Activated T-helper 17 cell treated with anti-CD3 and anti-CD28 coated beads, Interleukin-2, amount 50 U/mL, for 72 hours (primary cell): Measurements from ENCODE around the gene PDZD2. TPM values are rescaled to one million over a fixed set of nuclear protein-coding genes. Genes with fewer than 3 reads are reported as not detected.

Experiments used
- ATAC-seq: fragments of 150-1000 bp; cut with Tn5 transposase; replicated peaks from 2 replicates; pipeline ENCODE4 v1.10.0; 2021; ENCODE audit warnings: mild to moderate bottlenecking, moderate library complexity
- H3K27ac Mint-ChIP-seq: one replicate; pipeline ENCODE4 v1.8.0; 2022; ENCODE audit warnings: mixed read lengths
- H3K27me3 Mint-ChIP-seq: one replicate; pipeline ENCODE4 v1.8.0; 2022; ENCODE audit warnings: mixed read lengths
- H3K36me3 Mint-ChIP-seq: one replicate; pipeline ENCODE4 v1.8.0; 2022; ENCODE audit warnings: low read depth, mild to moderate bottlenecking, mixed read lengths
- H3K4me1 Mint-ChIP-seq: one replicate; pipeline ENCODE4 v1.8.0; 2022; ENCODE audit warnings: mixed read lengths
- H3K4me3 Mint-ChIP-seq: one replicate; pipeline ENCODE4 v1.8.0; 2022; ENCODE audit warnings: mild to moderate bottlenecking, mixed read lengths
- H3K9me3 Mint-ChIP-seq: one replicate; pipeline ENCODE4 v1.8.0; 2022; ENCODE audit warnings: mixed read lengths
- total RNA-seq, 2 donors: library from RNA; stranded (reverse); gene quantifications; one replicate each; pipeline ENCODE4 v1.2.3, GENCODE V29; 2022

PDZD2 gene
- total RNA-seq, 2 donors from 2014 or later = 0.53 TPM; not detected in 1

DNA sequence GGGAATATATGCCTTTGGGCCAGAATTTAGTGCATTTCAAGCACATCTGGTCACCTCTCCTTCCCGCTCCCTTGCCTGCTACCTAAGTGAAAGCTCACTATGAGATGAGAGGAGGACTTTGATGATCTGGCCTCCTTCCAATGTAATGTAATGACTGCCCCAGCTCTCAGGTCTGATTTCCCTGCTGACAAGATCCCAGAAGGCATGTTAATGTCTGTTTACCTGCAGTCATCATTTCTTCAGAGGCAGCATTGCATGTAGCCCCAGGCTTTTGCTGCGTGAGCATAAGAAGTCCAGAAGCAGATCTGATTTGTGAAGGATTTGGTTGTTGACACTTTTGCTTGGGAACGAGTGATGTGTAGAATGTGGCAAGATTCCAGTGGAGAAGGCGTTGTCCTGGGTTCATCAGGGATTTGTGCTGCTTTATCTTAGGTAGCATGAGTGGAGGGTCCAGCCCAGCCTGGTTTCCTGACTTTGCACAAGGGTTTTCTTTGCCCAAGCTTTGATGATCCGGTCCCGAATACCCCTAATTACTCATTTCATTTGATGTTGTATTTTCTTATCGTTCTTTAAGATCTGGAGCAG lies 342.5 kb downstream of the PDZD2 start:
- H3K27me3 Mint-ChIP-seq = no peaks in the 10 kb centered on the region
- no peak for ATAC-seq
- no peak overlapping the region for H3K4me3 Mint-ChIP-seq
- no peaks in the 10 kb centered on the region for H3K4me1 Mint-ChIP-seq
- H3K27ac Mint-ChIP-seq = no peak overlapping the region
- no peaks in the 10 kb centered on the region for H3K9me3 Mint-ChIP-seq
- H3K36me3 Mint-ChIP-seq = no peaks in the 10 kb centered on the region

DNA sequence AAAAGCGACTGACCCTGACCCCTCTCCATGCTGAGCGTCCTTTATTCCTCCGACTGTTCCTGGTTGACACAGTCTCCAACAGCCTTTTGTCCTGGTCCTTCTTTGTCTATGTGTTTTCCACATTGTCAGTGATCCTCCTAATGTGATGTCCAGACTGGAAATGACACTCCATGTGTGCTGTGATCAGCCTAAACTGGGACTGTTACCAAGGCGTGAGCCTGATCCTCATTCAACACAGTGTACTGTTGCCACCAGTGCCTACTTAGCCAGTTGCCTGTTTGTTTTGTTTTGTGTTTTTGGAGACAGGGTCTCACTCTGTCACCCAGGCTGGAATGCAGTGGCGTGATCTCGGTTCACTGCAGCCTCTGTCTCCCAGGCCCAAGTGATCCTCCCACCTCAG lies 343.1 kb downstream of the PDZD2 start:
- ATAC-seq = no peak
- Mint-ChIP-seq H3K27me3 (no peaks in the 10 kb centered on the region), H3K9me3 (no peaks in the 10 kb centered on the region), H3K36me3 (no peaks in the 10 kb centered on the region), H3K27ac (no peak overlapping the region), H3K4me3 (no peak overlapping the region), H3K4me1 (no peaks in the 10 kb centered on the region)

DNA sequence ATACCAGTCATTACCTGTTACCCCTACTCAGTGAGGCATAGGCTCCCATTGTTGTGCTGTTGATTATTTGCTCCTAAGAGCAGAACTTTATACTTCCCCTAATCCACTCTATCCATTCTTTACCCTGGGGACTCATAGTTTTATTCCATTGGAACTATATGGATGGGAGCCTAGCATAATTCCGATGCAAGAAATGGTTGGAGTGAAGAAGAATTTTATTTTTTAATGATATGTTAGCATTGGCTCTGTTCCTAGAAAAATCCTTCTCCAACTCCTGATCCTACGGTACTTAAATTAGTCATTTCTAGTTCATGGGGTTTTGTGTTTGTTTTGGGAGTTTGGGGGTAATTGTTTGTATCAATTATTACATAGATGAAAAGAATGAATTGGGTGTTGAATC lies 343.7 kb downstream of the PDZD2 start:
- Mint-ChIP-seq H3K4me3 (no peak overlapping the region), H3K27ac (no peak overlapping the region), H3K9me3 (no peaks in the 10 kb centered on the region), H3K36me3 (no peaks in the 10 kb centered on the region), H3K27me3 (no peaks in the 10 kb centered on the region), H3K4me1 (no peaks in the 10 kb centered on the region)
- ATAC-seq = no peak

DNA sequence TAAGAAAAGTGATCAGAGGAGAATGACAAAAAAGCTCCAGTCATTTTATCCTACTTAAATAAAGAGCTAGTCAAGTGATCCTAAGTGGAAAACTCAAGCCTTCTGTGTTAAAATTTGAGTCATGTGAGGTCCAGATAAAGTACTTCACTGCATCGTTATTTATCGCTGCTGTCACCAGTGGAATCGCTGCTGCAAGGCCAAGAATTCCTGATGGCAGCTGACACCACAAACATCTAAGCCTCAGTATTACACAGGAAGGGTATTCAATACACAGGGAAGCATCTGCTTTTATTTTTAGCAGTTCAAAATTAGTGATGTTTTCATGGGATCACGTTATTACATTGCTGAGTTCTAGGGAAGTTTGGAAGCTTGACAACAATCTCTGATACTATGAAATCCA lies 344.9 kb downstream of the PDZD2 start:
- Mint-ChIP-seq H3K9me3 (no peaks in the 10 kb centered on the region), H3K36me3 (no peaks in the 10 kb centered on the region), H3K4me3 (no peak overlapping the region), H3K27me3 (peaks cover 3% of the 10 kb centered on the region), H3K27ac (no peak overlapping the region), H3K4me1 (no peaks in the 10 kb centered on the region)
- ATAC-seq = no peak

DNA sequence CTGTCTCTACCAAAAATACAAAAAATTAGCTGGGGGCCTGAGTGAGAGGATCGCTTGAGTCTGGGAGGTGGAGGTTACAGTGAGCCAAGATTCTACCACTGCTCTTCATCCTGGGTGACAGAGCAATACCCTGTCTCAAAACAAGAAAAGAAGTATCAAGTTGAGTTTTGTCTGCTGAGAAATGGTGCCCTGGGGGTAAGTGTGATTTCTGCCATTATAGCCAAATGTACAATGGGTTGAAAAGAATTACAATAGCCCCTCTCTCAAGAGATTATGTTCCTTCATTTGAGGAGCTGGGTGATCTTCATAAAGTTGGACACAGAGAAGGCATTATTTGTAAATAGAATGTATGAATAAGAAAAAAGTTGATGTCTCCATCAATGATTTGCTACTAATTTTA lies 345.8 kb downstream of the PDZD2 start:
- Mint-ChIP-seq H3K36me3 (no peaks in the 10 kb centered on the region), H3K4me1 (no peaks in the 10 kb centered on the region), H3K27ac (no peak overlapping the region), H3K9me3 (no peaks in the 10 kb centered on the region), H3K27me3 (peaks cover 3% of the 10 kb centered on the region), H3K4me3 (no peak overlapping the region)
- ATAC-seq = no peak

DNA sequence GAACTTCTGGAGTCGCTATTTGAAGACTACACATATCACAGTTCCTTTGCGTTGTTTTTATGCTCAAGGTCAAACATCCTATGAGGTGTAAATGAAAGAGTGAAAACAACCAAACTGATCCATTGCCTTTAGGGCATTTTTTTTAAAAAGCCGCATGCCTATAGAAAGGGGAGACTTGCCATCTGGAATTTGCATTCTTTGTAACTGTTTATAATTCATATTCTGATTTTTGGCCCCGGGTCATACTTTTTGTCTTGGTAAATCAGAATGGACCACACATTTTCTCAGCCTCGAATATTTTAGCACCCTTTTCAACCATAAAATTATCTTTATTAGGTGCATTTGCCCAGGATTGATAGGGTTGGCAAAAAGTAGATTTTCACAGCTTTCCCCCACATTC lies 347.2 kb downstream of the PDZD2 start:
- ATAC-seq = no peak
- H3K36me3 Mint-ChIP-seq = no peaks in the 10 kb centered on the region
- peaks cover 3% of the 10 kb centered on the region for H3K27me3 Mint-ChIP-seq
- no peaks in the 10 kb centered on the region for H3K9me3 Mint-ChIP-seq
- H3K27ac Mint-ChIP-seq = no peak overlapping the region
- no peaks in the 10 kb centered on the region for H3K4me1 Mint-ChIP-seq
- no peak overlapping the region for H3K4me3 Mint-ChIP-seq

DNA sequence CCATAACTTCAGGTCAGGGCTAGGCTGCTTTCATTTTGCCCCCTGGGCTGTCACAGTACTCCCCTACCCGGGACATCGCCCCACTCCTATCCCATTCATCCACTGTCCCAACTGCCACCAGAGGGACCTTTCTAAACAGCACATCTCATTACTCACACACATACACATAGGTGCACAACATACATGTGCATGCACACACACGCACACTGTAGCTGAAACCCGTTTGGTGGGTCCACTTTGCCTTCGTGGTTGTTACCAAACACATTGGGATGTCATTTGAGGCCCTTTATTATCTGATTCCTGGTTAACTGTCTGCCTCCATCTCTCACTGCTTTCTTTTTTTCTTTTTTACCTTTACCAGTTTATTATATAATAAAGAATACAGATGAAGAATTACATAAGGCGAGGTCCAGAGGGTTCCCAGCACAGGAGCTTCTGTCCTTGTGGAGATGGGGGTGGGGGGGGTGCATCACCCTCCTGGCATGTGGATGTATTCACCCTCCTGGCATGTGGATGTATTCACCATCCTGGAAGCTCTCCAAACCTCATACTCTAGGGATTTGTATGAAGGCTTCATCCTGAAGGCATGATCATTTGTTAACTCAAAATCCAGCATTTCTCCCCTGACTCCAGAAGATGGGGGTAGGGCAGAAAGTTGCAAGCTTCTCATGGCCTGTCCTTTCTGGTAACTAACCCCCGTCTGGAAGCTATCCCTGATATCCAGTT lies 349.2 kb downstream of the PDZD2 start:
- H3K27me3 Mint-ChIP-seq = peaks cover 3% of the 10 kb centered on the region
- no peak for ATAC-seq
- no peak overlapping the region for H3K4me3 Mint-ChIP-seq
- H3K4me1 Mint-ChIP-seq = no peaks in the 10 kb centered on the region
- no peak overlapping the region for H3K27ac Mint-ChIP-seq
- no peaks in the 10 kb centered on the region for H3K36me3 Mint-ChIP-seq
- H3K9me3 Mint-ChIP-seq = no peaks in the 10 kb centered on the region

DNA sequence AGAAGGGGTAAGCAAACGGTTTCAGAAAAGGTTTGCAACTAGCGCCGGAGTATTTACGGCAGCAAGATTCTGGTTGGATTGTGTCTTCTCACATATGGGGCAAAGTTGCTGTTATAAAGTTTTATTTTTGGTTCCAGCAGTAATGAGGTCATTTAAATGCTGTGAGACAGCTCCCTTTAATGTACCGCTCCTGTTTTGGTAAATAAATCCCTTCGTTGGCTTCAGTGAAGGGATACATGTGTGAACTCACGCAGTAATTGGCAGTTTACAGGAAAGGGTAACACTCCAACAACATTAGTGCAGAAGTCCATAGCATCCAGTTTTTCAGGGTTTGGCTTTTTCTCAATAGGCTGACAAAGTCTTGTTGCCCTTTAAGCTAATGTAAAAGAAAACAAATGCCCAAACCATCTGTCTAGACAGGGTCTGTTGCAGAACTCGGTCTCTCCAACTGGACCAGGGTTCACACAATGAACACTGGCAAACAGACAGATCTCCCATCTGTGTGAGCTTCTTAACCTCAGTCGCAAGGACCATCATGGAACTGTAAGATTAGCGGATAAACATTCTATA lies 351.2 kb downstream of the PDZD2 start:
- Mint-ChIP-seq H3K27me3 (peaks cover 3% of the 10 kb centered on the region), H3K27ac (no peak overlapping the region), H3K4me3 (no peak overlapping the region), H3K9me3 (no peaks in the 10 kb centered on the region), H3K4me1 (no peaks in the 10 kb centered on the region), H3K36me3 (no peaks in the 10 kb centered on the region)
- ATAC-seq = no peak

DNA sequence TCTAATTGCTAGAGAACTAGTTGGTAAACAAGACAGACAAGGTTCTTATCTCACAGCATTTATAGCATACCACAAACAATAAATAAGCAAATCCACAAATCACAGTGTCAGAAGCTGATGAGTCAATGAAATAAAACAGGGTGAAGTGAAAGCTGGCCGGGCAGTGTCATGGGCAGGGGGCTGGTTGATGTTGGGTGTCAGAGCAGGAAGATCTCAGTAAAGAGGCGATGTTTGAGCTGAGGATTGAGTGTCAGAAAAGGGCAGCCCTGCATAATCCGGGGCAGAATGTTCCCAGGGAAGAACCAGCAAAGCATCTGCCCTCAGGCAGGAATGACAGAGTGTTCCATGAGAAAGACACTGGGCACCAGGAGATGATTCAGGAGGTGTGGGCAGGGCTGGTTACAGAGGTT lies 351.8 kb downstream of the PDZD2 start:
- Mint-ChIP-seq H3K27me3 (peaks cover 3% of the 10 kb centered on the region), H3K27ac (no peak overlapping the region), H3K36me3 (no peaks in the 10 kb centered on the region), H3K4me3 (no peak overlapping the region), H3K9me3 (no peaks in the 10 kb centered on the region), H3K4me1 (no peaks in the 10 kb centered on the region)
- no peak for ATAC-seq

DNA sequence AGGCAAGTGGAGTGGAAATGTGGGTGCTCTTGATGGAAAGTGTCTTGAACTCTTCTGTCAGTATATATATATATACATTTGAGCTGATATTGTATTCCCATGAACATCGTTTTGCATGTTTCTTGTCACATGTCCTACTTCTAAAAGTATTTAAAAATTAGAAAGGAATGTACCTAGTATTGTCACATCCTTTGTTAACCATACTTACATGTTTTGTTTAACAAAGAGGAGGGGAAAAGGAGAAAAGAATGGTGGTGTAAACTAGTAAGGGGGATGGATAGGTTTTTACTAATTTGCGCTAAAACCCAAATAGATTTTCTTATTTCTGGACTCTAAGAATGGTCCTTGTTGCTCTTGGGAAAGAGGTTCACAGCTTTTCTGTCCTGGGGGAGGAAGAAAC lies 353.4 kb downstream of the PDZD2 start:
- no peak overlapping the region for H3K27ac Mint-ChIP-seq
- H3K27me3 Mint-ChIP-seq = peaks cover 3% of the 10 kb centered on the region
- no peak overlapping the region for H3K4me3 Mint-ChIP-seq
- no peaks in the 10 kb centered on the region for H3K36me3 Mint-ChIP-seq
- no peaks in the 10 kb centered on the region for H3K9me3 Mint-ChIP-seq
- no peaks in the 10 kb centered on the region for H3K4me1 Mint-ChIP-seq
- no peak for ATAC-seq

DNA sequence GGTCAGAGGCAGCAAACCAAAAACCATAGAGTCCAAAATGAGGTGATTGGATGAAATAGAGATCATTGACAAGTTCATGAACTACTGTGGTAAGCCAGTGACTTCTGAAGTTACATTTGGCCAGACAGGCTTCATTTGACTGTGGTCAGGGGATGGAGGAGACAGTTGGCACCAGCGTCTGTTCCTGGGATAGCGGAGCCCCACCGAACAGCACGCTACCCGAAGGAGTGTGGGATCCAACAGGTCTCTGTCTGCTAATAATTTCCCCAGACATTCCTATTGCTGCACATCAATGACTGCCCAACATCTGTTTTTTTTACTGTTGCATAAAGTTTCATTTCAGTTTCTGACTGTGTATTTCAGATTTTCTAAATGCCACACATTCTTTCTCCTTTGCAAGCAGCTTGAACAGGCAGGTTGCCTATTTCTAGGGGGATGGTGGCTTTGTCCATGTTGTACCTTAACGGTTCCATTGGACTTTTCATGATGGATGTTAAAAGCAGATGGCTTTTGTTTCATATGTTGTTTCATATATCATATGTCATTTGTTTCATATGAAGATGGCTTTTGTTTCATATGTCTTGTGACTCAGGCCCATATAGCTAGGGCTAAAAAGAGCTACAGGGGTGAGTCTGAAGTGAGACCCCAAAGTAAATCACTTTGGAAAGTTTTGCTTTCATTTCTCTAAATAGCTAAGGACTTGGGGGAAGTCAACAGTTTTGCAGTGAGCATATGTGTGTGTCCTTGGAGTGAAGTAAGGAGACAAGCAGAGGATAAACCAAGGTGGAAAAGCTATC lies 354.4 kb downstream of the PDZD2 start:
- no peak for ATAC-seq
- H3K36me3 Mint-ChIP-seq = no peaks in the 10 kb centered on the region
- no peak overlapping the region for H3K4me3 Mint-ChIP-seq
- H3K27ac Mint-ChIP-seq = no peak overlapping the region
- H3K9me3 Mint-ChIP-seq = peaks cover 2% of the 10 kb centered on the region
- H3K27me3 Mint-ChIP-seq = no peaks in the 10 kb centered on the region
- no peaks in the 10 kb centered on the region for H3K4me1 Mint-ChIP-seq

DNA sequence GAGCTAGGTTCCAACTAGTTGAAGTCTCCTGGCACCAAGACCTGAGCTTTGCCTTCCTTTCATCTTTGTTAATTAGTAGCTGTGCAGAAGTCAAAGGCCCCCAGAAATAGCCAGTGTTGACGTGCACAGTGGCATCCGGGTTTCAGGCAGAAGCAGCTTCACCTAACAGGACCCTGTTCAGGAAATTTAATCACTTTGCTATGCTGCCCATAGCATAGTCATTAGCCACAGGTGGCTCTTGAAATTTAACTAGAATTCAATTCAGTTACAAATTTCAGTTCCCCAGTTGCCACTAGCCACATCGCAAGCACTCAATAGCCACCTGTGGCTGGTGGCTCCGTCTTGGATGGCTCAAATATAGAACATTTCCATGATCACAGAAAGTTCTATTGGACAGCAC lies 356.1 kb downstream of the PDZD2 start:
- no peaks in the 10 kb centered on the region for H3K36me3 Mint-ChIP-seq
- no peak for ATAC-seq
- H3K4me1 Mint-ChIP-seq = no peaks in the 10 kb centered on the region
- no peaks in the 10 kb centered on the region for H3K27me3 Mint-ChIP-seq
- no peak overlapping the region for H3K4me3 Mint-ChIP-seq
- peaks cover 4% of the 10 kb centered on the region for H3K9me3 Mint-ChIP-seq
- no peak overlapping the region for H3K27ac Mint-ChIP-seq

DNA sequence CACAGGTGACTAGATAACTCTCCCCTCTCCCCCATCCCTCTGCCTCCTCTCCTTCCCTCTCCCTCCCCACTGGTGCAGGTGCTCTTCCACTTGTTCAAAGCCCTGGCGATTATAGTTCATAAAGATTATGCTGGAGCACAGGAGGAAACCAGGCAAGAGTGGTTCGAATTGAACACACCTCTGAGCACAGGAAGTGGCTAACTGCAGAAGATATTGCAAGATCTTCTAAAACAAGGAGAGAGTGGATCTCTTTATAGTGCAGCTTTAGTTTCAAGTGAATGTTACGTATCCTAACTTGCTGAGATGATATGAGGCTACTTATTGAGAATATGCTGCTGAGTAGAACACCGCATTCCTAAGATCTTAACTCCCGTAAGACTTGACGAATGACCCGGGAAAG lies 356.8 kb downstream of the PDZD2 start:
- H3K27ac Mint-ChIP-seq = peak overlapping the region; percentile 12
- ATAC-seq = no peak
- no peaks in the 10 kb centered on the region for H3K27me3 Mint-ChIP-seq
- H3K4me1 Mint-ChIP-seq = no peaks in the 10 kb centered on the region
- no peak overlapping the region for H3K4me3 Mint-ChIP-seq
- H3K9me3 Mint-ChIP-seq = peaks cover 4% of the 10 kb centered on the region
- H3K36me3 Mint-ChIP-seq = no peaks in the 10 kb centered on the region

DNA sequence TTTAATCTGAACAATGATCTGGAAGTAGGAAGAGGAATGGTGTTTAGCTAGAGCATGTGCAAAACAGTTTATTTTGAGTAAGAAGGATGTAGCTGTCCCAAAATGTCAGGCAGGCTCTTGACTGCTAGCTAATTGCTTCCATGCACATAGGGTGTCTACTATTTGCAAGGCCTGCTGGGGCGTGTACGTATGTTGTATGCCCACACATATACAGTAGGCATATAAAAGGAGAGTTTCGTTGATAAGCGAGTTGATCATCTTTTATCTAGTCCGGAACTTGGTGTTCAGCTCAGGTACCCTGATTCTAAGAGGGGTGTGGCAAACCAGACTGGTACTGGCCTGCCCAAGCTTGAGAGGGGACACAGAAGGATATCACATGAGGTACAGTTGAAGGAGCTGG lies 358.0 kb downstream of the PDZD2 start:
- H3K4me3 Mint-ChIP-seq = no peak overlapping the region
- H3K27ac Mint-ChIP-seq = peak overlapping the region; percentile 26
- peaks cover 4% of the 10 kb centered on the region for H3K9me3 Mint-ChIP-seq
- no peak for ATAC-seq
- no peaks in the 10 kb centered on the region for H3K4me1 Mint-ChIP-seq
- no peaks in the 10 kb centered on the region for H3K36me3 Mint-ChIP-seq
- H3K27me3 Mint-ChIP-seq = no peaks in the 10 kb centered on the region

DNA sequence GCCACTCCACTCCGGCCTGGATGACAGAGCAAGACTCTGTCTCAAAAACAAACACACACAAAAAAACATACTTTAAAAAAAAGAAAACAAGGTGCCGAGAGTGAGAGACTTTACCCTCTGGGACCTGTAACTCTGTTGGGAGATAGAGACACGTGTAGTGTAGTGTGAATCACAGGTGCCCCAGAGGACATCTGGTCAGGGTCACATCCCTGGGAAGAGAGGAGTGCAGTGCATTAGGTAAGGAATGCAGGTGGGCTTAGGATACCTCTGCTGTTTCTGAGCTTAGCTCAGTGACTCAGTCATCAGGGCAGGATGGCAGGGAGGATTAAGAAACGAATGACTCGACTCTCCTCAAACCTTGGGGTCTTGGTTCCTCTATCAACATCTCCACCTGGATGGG lies 360.5 kb downstream of the PDZD2 start:
- Mint-ChIP-seq H3K27me3 (no peaks in the 10 kb centered on the region), H3K9me3 (peaks cover 4% of the 10 kb centered on the region), H3K27ac (no peak overlapping the region), H3K4me1 (no peaks in the 10 kb centered on the region), H3K36me3 (no peaks in the 10 kb centered on the region), H3K4me3 (no peak overlapping the region)
- ATAC-seq = no peak
